H1 (cell line): Measurements from ENCODE around the gene TFCP2L1. TPM values are rescaled to one million over a fixed set of nuclear protein-coding genes. Genes with fewer than 3 reads are reported as not detected.

ENCODE experiments used
- CHD1 ChIP-seq: IDR thresholded peaks from 2 replicates; pipeline ENCODE4 v1.6.1; 2012; ENCODE audit warnings: low read depth, low read length, improper control_type of control experiment
- EZH2 ChIP-seq: fragments of 200-600 bp; sonication (generic); IDR thresholded peaks from 2 replicates; pipeline ENCODE4 v1.7.1; 2012; ENCODE audit warnings: low read depth, mild to moderate bottlenecking, moderate library complexity, low read length, inconsistent platforms; ENCODE audit not compliant: severe bottlenecking
- MAX ChIP-seq: IDR thresholded peaks from 2 replicates; pipeline ENCODE4 v1.6.1; 2012; ENCODE audit warnings: inconsistent platforms
- NANOG ChIP-seq: IDR thresholded peaks from 2 replicates; pipeline ENCODE4 v1.6.1; 2011; ENCODE audit warnings: low read length, low read depth, mild to moderate bottlenecking, inconsistent platforms; ENCODE audit not compliant: insufficient read depth, poor library complexity, severe bottlenecking
- TEAD4 ChIP-seq: IDR thresholded peaks from 2 replicates; pipeline ENCODE4 v1.6.1; 2012; ENCODE audit warnings: low read depth, low read length, inconsistent platforms, mixed read lengths
- polyA plus RNA-seq, 7 experiments: library from polyadenylated mRNA; depleted of rRNA in 3 of 7; stranded (reverse) in 5 of 7; unstranded in 2 of 7; fragments of >200 nt in 5 of 7; fragments of 200-250 nt in 2 of 7; gene quantifications; 1 replicate in 5 of 7; 2 replicates in 1 of 7; 4 replicates in 1 of 7; pipeline versions ENCODE4 v1.2.1 to v1.2.3, GENCODE V29; 2011 to 2013; ENCODE audit warnings: missing spikeins in 2 of 7, mixed read lengths in 2 of 7
- total RNA-seq: library from RNA; stranded (reverse); fragmentation: NEBNext Ultra II Directional; extraction: Animal tissue kit (Norgen Biotek cat#: 25700); gene quantifications from 2 replicates; pipeline ENCODE4 v1.2.1, GENCODE V29; 2021
- TF ChIP-seq, protein P1 (sequence below): IDR thresholded peaks from 2 replicates; pipeline ENCODE4 v1.6.1; 2012; ENCODE audit warnings: inconsistent platforms

Gene TFCP2L1
- total and polyA plus RNA-seq, 2 of the 8 experiments (the other 6 are each of a cell fraction or from before 2014, with no cell fraction given): 1.5 to 3.8 TPM

GRCh38 chr2:121294881-121295840 is 10.2 kb upstream of the TFCP2L1 start (continued):
- TF ChIP-seq NANOG (no peak), MAX (no peak), EZH2 (no peak), TEAD4 (no peak), CHD1 (no peak)
- TF ChIP-seq, protein P1, sequence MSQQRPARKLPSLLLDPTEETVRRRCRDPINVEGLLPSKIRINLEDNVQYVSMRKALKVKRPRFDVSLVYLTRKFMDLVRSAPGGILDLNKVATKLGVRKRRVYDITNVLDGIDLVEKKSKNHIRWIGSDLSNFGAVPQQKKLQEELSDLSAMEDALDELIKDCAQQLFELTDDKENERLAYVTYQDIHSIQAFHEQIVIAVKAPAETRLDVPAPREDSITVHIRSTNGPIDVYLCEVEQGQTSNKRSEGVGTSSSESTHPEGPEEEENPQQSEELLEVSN: no peak
